Bronchial epithelial cell (primary cell): ENCODE results near the gene EI24. TPM values are rescaled to one million over a fixed set of nuclear protein-coding genes. Genes with fewer than 3 reads are reported as not detected.
"Not testable (repeated sequence)": the region's sequence is repeated elsewhere in the genome, so short reads cannot be mapped to it uniquely, and the experiment has no call there.

Source experiments
- DNase-seq: peaks from one replicate; pipeline ENCODE4 v3.0.0-alpha.2; 2010; ENCODE audit warnings: low read depth
- FAIRE-seq: peaks from 2 replicates; lab custom pipeline; 2011; peaks lifted over from hg19 to GRCh38; lab: Jason Lieb, UNC
- H3K27me3 ChIP-seq: 2 replicates; pipeline ENCODE4 v1.5.1; 2011; ENCODE audit warnings: low read length; ENCODE audit not compliant: control insufficient read depth, insufficient read depth
- H3K36me3 ChIP-seq: 2 replicates; pipeline ENCODE4 v1.5.1; 2011; ENCODE audit warnings: low read length; ENCODE audit not compliant: control insufficient read depth, insufficient read depth
- H3K4me3 ChIP-seq: 2 replicates; pipeline ENCODE4 v1.5.1; 2011; ENCODE audit warnings: mild to moderate bottlenecking, low read depth, low read length, control low read depth
- total RNA-seq: library from RNA; depleted of rRNA; stranded (reverse); fragments of >200 nt; gene quantifications from 2 replicates; pipeline ENCODE4 v1.2.1, GENCODE V29; 2014
- TF ChIP-seq, protein P1 (sequence below): IDR thresholded peaks from 2 replicates; pipeline ENCODE4 v1.5.1; 2011; ENCODE audit warnings: mild to moderate bottlenecking, moderate library complexity, low read length, control low read depth, inconsistent platforms; ENCODE audit not compliant: insufficient read depth, severe bottlenecking

Gene EI24
- total RNA-seq, 1 donor from 2014 or later, result 179 TPM

GRCh38 chr11:125570952-125571351 is 1.7 kb downstream of the EI24 start:
- peaks cover 9% of the 10 kb centered on the region for H3K36me3 ChIP-seq
- no peak for FAIRE-seq
- no peak for DNase-seq
- TF ChIP-seq, protein P1, sequence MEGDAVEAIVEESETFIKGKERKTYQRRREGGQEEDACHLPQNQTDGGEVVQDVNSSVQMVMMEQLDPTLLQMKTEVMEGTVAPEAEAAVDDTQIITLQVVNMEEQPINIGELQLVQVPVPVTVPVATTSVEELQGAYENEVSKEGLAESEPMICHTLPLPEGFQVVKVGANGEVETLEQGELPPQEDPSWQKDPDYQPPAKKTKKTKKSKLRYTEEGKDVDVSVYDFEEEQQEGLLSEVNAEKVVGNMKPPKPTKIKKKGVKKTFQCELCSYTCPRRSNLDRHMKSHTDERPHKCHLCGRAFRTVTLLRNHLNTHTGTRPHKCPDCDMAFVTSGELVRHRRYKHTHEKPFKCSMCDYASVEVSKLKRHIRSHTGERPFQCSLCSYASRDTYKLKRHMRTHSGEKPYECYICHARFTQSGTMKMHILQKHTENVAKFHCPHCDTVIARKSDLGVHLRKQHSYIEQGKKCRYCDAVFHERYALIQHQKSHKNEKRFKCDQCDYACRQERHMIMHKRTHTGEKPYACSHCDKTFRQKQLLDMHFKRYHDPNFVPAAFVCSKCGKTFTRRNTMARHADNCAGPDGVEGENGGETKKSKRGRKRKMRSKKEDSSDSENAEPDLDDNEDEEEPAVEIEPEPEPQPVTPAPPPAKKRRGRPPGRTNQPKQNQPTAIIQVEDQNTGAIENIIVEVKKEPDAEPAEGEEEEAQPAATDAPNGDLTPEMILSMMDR, result no peak
- no peaks in the 10 kb centered on the region for H3K27me3 ChIP-seq
- no peak overlapping the region for H3K4me3 ChIP-seq

DNA sequence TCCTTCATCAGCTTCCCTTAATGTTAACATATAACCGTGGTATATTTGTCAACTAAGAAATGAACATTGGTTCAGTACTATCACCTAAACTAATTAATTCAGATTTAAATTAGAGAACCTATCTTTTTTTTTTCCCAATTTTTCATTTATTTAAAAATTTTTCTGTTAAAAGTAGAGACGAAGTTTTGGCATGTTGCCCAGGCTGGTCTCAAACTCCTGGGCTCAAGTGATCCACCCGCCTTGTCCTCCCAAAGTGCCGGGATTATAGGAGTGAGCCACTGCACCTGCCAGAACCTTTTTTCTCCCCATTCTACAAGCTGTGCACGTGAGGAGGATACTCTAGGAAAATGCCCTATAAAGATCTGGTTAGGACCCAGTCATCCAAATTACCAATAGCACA is 3.6 kb downstream of the EI24 start:
- DNase-seq (no peak), FAIRE-seq (no peak)
- TF ChIP-seq, protein P1, result no peak
- H3K36me3 ChIP-seq, result peaks cover 11% of the 10 kb centered on the region
- H3K4me3 ChIP-seq, result no peak overlapping the region
- no peaks in the 10 kb centered on the region for H3K27me3 ChIP-seq

- H3K36me3 ChIP-seq, result peaks cover 26% of the 10 kb centered on the region
- not testable (repeated sequence) for DNase-seq, H3K4me3 ChIP-seq, H3K27me3 ChIP-seq, FAIRE-seq
These were observed 7.9 kb downstream of the EI24 start for GRCh38 chr11:125577181-125577580.

GRCh38 chr11:125578783-125579182 is 9.5 kb downstream of the EI24 start:
- DNase-seq, result no peak
- H3K4me3 ChIP-seq, result no peak overlapping the region
- peaks cover 27% of the 10 kb centered on the region for H3K36me3 ChIP-seq
- TF ChIP-seq, protein P1, result no peak
- no peak for FAIRE-seq
- no peaks in the 10 kb centered on the region for H3K27me3 ChIP-seq

DNA sequence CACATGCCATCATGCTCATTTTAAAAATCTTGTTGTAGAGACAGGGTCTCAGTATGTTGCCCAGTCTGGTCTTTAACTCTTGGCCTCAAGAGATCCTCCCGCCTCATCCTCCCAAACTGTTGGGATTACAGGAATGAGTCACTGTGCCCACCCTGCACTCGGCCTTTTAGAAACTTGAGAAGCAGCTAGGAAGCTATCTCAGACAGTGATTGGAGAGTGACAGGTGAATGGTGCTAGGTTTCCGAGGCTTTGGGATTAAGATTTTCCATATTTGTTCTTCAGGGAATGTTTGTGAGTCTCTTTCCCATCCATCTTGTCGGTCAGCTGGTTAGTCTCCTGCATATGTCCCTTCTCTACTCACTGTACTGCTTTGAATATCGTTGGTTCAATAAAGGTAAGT is 10.5 kb downstream of the EI24 start:
- peaks cover 26% of the 10 kb centered on the region for H3K36me3 ChIP-seq
- no peak for FAIRE-seq
- no peaks in the 10 kb centered on the region for H3K27me3 ChIP-seq
- no peak overlapping the region for H3K4me3 ChIP-seq
- TF ChIP-seq, protein P1, result no peak
- DNase-seq, result no peak

GRCh38 chr11:125583496-125583895 is 14.2 kb downstream of the EI24 start:
- DNase-seq, result no peak
- FAIRE-seq, result no peak
- TF ChIP-seq, protein P1, result no peak
- Histone ChIP-seq H3K36me3 (peaks cover 14% of the 10 kb centered on the region), H3K4me3 (no peak overlapping the region), H3K27me3 (no peaks in the 10 kb centered on the region)
